ENCODE measurements around the gene FADS3.
A peak's percentile ranks its signal among the peaks of the same experiment; 100 is the strongest.

Gene FADS3

GRCh38 chr11:61891331-61892084, at the start of gene FADS3:
TSS of gene FADS3 (minus strand) at chr11:61891545. CDS start at chr11:61891381, 164 bp downstream.
- peak; percentile 62 for DNase-seq

GRCh38 chr11:61940466-61940865, 49.1 kb upstream of the FADS3 start:
- no peak for DNase-seq

- DNase-seq: no peak
Measured at GRCh38 chr11:61935861-61936260, 44.5 kb upstream of the FADS3 start.

GRCh38 chr11:61930933-61931332, 39.6 kb upstream of the FADS3 start:
- DNase-seq: no peak

- DNase-seq: no peak
Measured at GRCh38 chr11:61928606-61929005, 37.3 kb upstream of the FADS3 start.

- DNase-seq: no peak
Measured at GRCh38 chr11:61927501-61927900, 36.2 kb upstream of the FADS3 start.

GRCh38 chr11:61926235-61926634, 34.9 kb upstream of the FADS3 start:
- DNase-seq: no peak

GRCh38 chr11:61925736-61926135, 34.4 kb upstream of the FADS3 start:
- no peak for DNase-seq

- DNase-seq: no peak
Measured at GRCh38 chr11:61924064-61924455, 32.7 kb upstream of the FADS3 start.

- no peak for DNase-seq
Measured at GRCh38 chr11:61923166-61924063, 32.1 kb upstream of the FADS3 start.

GRCh38 chr11:61922539-61922938, 31.2 kb upstream of the FADS3 start:
- DNase-seq: no peak

- no peak for DNase-seq
Measured at GRCh38 chr11:61921446-61921845, 30.1 kb upstream of the FADS3 start.

- no peak for DNase-seq
Measured at GRCh38 chr11:61919705-61920631, 28.6 kb upstream of the FADS3 start.

- DNase-seq: no peak
Measured at GRCh38 chr11:61918938-61919704, 27.8 kb upstream of the FADS3 start.

- DNase-seq: no peak
Measured at GRCh38 chr11:61918251-61918937, 27.0 kb upstream of the FADS3 start.

- no peak for DNase-seq
Measured at GRCh38 chr11:61917334-61918109, 26.2 kb upstream of the FADS3 start, which contains the start of gene RAB3IL1. TSS of gene RAB3IL1 (minus strand) at chr11:61917566. CDS start at chr11:61917367, 199 bp downstream.

GRCh38 chr11:61916737-61917333, 25.5 kb upstream of the FADS3 start:
- no peak for DNase-seq

GRCh38 chr11:61914471-61915171, 23.3 kb upstream of the FADS3 start:
- DNase-seq: no peak

GRCh38 chr11:61913699-61914395, 22.5 kb upstream of the FADS3 start:
- DNase-seq: no peak

Measured in activated naive CD4-positive, alpha-beta T cell treated with Interleukin-2 at 50 U/mL for 16 hours (primary cell).